GM10266 (cell line): ENCODE results near the gene SLC25A18.

Source experiments
- DNase-seq: peaks from one replicate; pipeline ENCODE4 v3.0.0; 2012; ENCODE audit errors: extremely low spot score
- TF ChIP-seq, protein P1 (sequence below): IDR thresholded peaks from 2 replicates; pipeline ENCODE4 v1.5.1; 2012; ENCODE audit warnings: mild to moderate bottlenecking, low read depth; ENCODE audit not compliant: control insufficient read depth, insufficient read depth; ENCODE audit errors: missing control alignments

Gene SLC25A18

DNA sequence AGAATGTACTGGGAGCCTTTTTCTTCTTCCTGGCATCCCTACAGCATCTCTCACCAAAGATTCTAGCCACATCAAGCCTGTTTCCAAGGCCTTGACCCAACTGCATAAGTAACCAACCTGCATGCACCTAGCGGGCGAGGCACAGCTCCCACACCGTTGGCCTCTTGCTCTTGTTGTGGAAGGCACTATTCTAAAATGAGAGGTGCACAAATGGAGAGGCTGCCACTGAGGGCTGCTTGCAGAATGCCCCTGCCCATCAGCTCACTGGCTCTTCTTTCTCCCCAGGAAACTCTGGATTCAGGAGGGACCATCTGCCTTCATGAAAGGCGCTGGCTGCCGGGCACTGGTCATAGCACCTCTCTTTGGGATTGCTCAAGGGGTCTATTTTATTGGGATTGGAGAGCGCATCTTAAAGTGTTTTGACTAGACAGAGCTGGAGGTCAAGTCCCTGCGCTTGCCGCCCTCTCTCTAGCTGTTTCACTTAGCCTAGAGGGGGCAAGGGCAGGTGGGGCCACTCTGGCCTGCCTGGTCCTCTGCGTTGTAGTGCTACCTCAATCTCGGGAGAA, 26.6 kb downstream of the SLC25A18 start:
- no peak for DNase-seq
- TF ChIP-seq, protein P1, sequence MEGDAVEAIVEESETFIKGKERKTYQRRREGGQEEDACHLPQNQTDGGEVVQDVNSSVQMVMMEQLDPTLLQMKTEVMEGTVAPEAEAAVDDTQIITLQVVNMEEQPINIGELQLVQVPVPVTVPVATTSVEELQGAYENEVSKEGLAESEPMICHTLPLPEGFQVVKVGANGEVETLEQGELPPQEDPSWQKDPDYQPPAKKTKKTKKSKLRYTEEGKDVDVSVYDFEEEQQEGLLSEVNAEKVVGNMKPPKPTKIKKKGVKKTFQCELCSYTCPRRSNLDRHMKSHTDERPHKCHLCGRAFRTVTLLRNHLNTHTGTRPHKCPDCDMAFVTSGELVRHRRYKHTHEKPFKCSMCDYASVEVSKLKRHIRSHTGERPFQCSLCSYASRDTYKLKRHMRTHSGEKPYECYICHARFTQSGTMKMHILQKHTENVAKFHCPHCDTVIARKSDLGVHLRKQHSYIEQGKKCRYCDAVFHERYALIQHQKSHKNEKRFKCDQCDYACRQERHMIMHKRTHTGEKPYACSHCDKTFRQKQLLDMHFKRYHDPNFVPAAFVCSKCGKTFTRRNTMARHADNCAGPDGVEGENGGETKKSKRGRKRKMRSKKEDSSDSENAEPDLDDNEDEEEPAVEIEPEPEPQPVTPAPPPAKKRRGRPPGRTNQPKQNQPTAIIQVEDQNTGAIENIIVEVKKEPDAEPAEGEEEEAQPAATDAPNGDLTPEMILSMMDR: no peak

DNA sequence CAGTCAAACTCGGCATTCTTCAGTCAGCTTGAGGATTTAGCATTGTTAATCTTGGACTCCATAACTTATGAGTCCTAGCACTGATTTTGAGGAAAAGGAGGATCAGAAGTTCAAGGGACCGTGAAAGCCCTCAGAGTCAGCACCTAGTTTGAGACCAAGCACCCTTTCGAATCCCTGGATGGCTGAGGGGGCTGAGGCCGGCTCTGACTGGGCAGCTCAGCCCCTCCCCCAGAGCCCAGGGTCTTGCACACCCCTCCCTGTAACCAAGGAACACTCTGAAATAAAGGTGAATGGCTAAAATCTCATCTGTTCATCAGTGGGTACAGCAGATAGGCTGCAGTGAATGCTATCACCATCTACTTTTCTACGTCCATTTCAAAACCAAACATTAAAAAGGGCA, 27.3 kb downstream of the SLC25A18 start:
- TF ChIP-seq, protein P1: no peak

DNA sequence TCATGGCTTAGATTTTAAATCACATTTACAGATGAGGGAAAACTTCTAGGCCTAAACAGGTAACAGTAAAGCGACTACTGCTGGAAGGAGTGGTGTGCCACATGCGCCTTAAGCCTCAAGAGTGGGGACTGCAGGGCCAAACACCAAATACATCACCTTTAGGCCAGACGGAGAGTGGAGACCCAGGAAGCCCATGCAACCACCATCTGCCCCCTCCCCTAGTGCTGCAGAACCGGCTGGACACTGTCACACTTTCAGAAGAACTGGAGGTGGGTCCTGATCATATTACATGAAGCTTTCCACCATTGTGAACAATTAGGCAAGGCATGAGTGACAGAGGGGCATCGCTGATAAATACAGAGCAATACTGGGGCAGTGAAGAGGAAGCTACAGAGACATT, 28.9 kb downstream of the SLC25A18 start:
- TF ChIP-seq, protein P1: no peak
- DNase-seq: no peak

More for the DNA sequence above, 27.3 kb downstream of the SLC25A18 start:
- DNase-seq: no peak

DNA sequence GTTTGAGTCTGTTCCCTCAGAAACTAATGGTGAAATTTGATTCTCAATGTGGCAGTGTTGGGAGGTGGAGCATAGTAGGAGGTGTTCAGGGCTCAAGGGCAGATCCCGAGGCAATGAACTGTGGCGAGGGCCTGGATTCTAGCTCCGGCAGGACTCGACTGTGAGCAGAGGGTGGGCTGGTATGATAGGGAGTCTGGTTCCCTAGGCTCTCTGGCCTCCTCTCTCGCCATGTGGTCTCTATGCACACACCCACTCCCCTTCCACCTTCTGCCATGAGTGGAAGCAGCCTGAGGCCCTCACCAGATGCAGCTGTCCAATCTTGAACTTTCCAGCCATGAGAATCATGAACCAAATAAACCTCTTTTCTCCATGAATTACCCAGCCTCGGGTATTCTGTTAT, 32.9 kb downstream of the SLC25A18 start:
- no peak for DNase-seq

DNA sequence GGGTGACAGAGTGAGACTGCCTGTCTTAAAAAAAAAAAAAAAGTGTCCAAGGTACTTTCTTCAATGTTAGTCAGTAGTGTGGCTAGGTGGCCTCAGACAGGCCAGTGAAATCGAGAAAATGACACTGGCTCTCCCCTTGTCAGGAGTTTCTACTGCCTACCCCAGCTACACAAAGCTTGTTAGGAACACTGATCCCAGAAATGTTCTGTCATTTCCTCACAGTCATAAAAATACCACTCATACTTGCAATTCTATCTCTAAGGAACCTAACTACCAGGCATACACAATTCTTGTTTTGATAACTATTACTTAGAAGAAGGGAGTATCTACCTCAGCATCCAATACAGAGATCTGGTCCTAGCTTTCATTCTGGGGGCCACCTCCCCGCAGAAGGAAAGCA, 33.9 kb downstream of the SLC25A18 start:
- no peak for DNase-seq
- TF ChIP-seq, protein P1: no peak

More for the DNA sequence above, 32.9 kb downstream of the SLC25A18 start:
- TF ChIP-seq, protein P1: no peak

DNA sequence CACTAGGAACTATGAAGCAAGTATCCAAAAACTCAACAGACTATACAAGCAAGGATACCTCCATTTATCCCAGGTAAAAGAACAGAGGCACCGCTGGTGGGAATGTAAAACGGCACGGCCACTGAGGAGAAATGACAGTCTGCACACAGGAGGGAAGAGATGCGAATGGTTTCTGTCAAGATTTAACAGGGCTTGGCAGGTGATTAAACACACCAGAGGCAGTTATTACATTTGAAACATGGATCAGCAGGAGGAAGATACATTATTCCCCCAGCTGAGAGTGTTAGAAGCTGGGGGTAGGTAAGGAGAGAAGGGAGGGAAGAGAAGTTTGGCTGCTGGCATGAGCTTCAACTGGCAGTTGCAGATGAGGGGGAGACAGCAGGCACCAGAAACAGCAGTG, 35.0 kb downstream of the SLC25A18 start:
- DNase-seq: no peak
- TF ChIP-seq, protein P1: no peak

DNA sequence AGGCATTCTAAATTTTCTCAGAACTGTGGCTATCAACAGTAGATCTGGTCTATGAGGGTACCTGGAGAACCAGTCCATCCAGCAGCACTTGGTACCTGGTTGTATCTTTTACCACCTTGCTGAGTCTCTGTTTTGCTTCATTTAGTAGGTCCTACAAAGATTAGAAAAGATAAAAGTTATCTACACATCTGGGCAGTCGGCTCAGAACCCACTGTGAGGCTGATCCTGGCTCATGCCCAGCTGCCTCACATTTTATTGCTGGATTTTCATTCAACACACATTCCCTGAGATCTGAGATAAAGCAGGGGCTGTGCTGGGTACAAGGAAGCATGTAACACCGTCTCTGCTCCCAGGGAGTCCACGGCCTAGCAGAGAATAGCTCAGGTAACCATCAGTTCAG, 37.7 kb downstream of the SLC25A18 start:
- DNase-seq: no peak
- TF ChIP-seq, protein P1: no peak
